HUES64 (cell line): ENCODE data around the gene PDCD1LG2.
"Not testable (repeated sequence)": the region's sequence is repeated elsewhere in the genome, so short reads cannot be mapped to it uniquely, and the experiment has no call there.

Experiments used
- H3K27ac ChIP-seq: 2 replicates; pipeline ENCODE4 v1.7.0; 2013; ENCODE audit warnings: low read depth, low read length, inconsistent platforms
- H3K27me3 ChIP-seq: 2 replicates; pipeline ENCODE4 v1.6.1; 2013; ENCODE audit warnings: mild to moderate bottlenecking, low read length; ENCODE audit not compliant: insufficient read depth
- H3K36me3 ChIP-seq: 2 replicates; pipeline ENCODE4 v1.6.1; 2013; ENCODE audit warnings: mild to moderate bottlenecking, low read length; ENCODE audit not compliant: insufficient read depth
- H3K4me1 ChIP-seq: 2 replicates; pipeline ENCODE4 v1.6.1; 2013; ENCODE audit warnings: mild to moderate bottlenecking, low read length, moderate library complexity; ENCODE audit not compliant: insufficient read depth
- H3K4me3 ChIP-seq: 2 replicates; pipeline ENCODE4 v1.5.1; 2013; ENCODE audit warnings: mild to moderate bottlenecking, low read length, moderate library complexity
- H3K9ac ChIP-seq: 2 replicates; pipeline ENCODE4 v1.6.1; 2013; ENCODE audit warnings: mild to moderate bottlenecking, low read depth, low read length
- H3K9me3 ChIP-seq: 2 replicates; pipeline ENCODE4 v1.6.1; 2013; ENCODE audit warnings: low read depth, low read length; ENCODE audit not compliant: insufficient read depth
- WGBS: fragments of 150-250, 120-280 bp; methylation state at CpG from one replicate; pipeline ENCODE4 v1.1.7; 2013; ENCODE audit warnings: missing lambda C conversion rate; 5-methylcytosine and 5-hydroxymethylcytosine counted together

PDCD1LG2 gene

DNA sequence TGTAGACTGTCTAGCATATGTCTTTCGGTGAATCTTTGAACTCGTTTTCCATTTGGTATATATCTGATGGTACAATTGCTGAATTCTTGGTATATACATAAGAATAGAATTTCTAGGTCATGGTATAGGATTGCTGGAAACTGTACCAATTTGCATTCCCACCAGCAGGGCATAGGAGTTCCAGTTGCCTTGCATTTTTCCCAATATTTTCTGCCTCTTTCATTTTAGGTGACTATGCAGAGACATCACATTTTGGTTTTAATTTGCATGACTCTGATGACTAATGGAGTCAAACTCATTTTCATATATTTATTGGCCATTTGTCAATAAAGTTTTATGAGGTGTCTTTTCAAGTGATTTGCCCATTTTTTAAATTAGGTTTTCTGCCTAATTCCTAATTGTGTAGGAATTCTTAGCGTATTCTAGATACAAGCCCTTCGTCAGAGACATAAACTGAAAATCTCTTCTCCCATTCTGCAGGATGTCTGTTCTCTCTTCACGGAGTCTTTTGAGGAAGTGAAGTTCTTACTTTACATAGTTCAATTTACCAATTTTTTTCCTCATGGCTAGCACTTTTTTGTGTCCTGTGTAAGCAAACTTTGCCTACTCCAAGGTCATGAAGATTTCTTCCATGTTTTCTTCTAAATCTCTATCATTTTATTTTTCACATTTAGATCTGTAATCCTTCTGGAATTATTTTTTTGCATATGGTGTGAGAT, 28.9 kb upstream of the PDCD1LG2 start:
- Histone ChIP-seq H3K9ac (no peak overlapping the region), H3K9me3 (peaks cover 17% of the 10 kb centered on the region), H3K4me1 (no peaks in the 10 kb centered on the region), H3K4me3 (no peak overlapping the region), H3K27ac (no peak overlapping the region), H3K27me3 (no peaks in the 10 kb centered on the region), H3K36me3 (no peaks in the 10 kb centered on the region)
- WGBS = 94% methylated on average over 5 of the region's 5 CpGs

DNA sequence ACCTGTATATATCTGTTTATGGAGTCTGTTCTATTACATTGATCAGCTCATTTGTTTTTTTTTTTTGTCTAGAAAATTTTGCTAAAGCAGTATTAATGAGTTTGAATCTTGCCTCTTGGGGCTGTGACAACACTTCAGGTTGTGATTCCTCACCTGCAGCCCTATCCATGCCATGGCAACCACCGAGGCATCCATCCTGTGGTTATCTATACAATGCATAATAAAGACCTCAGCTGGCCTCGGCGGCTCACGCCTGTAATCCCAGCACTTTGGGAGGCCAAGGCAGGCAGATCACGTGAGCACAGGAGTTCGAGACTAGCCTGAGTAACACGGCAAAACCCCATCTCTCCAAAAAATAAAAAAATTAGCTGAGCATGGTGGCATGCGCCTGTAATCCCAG, 28.1 kb upstream of the PDCD1LG2 start:
- Histone ChIP-seq H3K9ac (no peak overlapping the region), H3K27ac (no peak overlapping the region), H3K9me3 (peaks cover 13% of the 10 kb centered on the region), H3K4me3 (no peak overlapping the region), H3K4me1 (no peaks in the 10 kb centered on the region), H3K36me3 (no peaks in the 10 kb centered on the region), H3K27me3 (no peaks in the 10 kb centered on the region)
- whole genome bisulfite sequencing = 85% methylated on average over 8 of the region's 8 CpGs

DNA sequence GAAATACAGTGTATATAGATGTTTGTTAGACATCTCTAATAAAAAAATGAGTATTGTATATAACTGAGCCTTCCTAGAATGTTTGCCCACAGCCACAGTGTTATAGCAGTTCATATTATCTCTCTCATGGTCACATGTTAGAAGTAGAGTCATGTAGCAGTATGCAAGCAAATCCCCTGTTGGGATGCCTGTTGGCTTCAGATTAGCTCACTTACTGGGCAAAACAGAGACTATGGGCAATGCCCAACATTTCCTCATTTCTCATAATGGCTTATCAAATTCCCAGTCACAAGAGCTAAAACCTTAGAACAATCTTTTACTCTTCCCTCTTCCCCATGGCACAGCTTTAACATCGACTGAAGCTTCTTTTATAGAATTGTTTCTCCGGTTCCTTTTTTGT, 27.0 kb upstream of the PDCD1LG2 start:
- Histone ChIP-seq H3K9me3 (peaks cover 2% of the 10 kb centered on the region; the same call in 1 of the 2 replicates), H3K4me3 (no peak overlapping the region), H3K9ac (no peak overlapping the region), H3K27ac (no peak overlapping the region), H3K27me3 (no peaks in the 10 kb centered on the region), H3K4me1 (no peaks in the 10 kb centered on the region), H3K36me3 (no peaks in the 10 kb centered on the region)
- WGBS = 100% methylated on average over 2 of the region's 2 CpGs

DNA sequence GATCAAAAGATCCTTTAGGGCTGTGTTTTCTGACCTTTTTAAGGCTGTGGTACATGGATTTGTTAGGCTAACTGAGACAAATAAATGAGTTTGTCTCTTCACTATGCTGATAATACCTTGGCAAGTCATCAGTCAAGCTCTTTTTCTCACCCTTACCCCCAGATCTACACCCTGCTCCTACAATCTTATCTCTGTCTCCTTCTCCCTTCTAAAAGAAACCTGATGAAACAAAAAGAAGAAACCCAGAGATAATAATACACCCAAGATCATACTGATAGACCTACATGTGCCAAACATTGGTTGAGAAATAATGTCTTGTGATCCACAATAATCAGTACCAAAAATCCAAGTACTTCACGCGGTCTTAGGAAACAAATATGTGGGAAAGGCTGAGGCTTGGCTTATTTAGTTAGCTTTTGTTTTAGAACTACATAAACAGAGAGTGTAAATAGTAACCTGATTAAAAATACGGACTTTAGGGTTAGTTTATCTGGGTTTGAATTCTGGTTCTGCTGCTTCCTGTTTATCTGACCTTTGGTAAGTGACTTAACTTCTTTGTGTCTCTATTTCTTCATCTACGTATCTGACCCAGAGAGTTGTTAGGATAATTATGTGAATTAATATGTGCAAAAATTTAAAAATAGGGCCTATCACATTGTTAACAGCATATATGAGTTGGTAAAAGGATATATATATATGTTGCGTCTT, 24.8 kb upstream of the PDCD1LG2 start:
- Histone ChIP-seq H3K9me3 (no peaks in the 10 kb centered on the region), H3K4me1 (no peaks in the 10 kb centered on the region), H3K9ac (no peak overlapping the region), H3K27ac (no peak overlapping the region), H3K36me3 (no peaks in the 10 kb centered on the region), H3K4me3 (no peak overlapping the region), H3K27me3 (no peaks in the 10 kb centered on the region)
- 89% methylated on average over 5 of the region's 5 CpGs for WGBS

GRCh38 chr9:5486988-5487387, 23.3 kb upstream of the PDCD1LG2 start:
- no peaks in the 10 kb centered on the region for H3K36me3 ChIP-seq
- H3K9ac ChIP-seq = no peak overlapping the region
- H3K27ac ChIP-seq = no peak overlapping the region
- no peaks in the 10 kb centered on the region for H3K9me3 ChIP-seq
- 94% methylated on average over 5 of the region's 5 CpGs for WGBS
- no peaks in the 10 kb centered on the region for H3K4me1 ChIP-seq
- H3K4me3 ChIP-seq = no peak overlapping the region
- H3K27me3 ChIP-seq = no peaks in the 10 kb centered on the region

DNA sequence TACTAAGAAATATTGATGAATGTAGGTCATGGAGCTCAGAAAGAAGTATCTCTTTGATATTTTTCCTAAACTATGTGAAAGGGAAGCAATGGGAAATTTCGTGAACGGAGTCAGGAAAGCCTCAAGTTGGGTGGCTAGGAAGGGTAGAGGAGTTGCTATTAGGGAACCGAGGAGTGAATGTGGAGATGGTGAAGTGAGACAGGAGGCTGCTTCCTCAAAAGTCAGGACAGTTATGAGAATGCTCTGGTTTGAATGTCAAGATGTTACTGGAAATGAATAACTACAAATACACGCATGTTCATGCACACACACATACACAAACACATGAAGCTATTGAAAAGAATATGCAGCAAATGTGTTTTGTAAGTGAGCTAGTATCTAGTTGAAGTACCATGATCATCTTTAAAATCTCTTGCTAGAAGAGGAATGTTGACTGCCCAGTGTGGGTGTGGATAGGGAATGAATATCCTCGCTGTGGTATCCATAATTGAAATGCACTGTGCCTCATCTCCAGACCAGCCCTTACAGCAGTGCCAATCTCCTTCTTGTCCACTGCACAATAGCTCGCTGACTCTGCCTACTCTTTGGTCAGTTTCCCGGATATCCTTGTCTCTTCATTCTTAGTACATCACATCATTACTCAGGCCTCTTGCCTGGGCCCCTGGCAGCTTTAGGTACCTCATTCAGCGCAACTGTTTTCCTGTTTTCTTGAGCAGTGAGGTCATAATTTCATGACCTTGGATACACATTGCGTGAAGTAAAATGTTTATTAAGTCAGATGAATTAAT, 21.9 kb upstream of the PDCD1LG2 start:
- Histone ChIP-seq H3K9me3 (no peaks in the 10 kb centered on the region), H3K9ac (no peak overlapping the region), H3K4me1 (no peaks in the 10 kb centered on the region), H3K4me3 (no peak overlapping the region), H3K27ac (no peak overlapping the region), H3K36me3 (no peaks in the 10 kb centered on the region), H3K27me3 (no peaks in the 10 kb centered on the region)
- 96% methylated on average over 8 of the region's 9 CpGs for WGBS

GRCh38 chr9:5489630-5490490, 20.5 kb upstream of the PDCD1LG2 start:
- no peaks in the 10 kb centered on the region for H3K9me3 ChIP-seq
- no peak overlapping the region for H3K9ac ChIP-seq
- no peak overlapping the region for H3K4me3 ChIP-seq
- WGBS = 89% methylated on average over 9 of the region's 9 CpGs
- no peaks in the 10 kb centered on the region for H3K27me3 ChIP-seq
- no peaks in the 10 kb centered on the region for H3K36me3 ChIP-seq
- H3K27ac ChIP-seq = no peak overlapping the region
- no peaks in the 10 kb centered on the region for H3K4me1 ChIP-seq

- Histone ChIP-seq H3K4me3 (no peak overlapping the region), H3K9ac (no peak overlapping the region), H3K27ac (no peak overlapping the region), H3K9me3 (no peaks in the 10 kb centered on the region), H3K4me1 (no peaks in the 10 kb centered on the region), H3K36me3 (no peaks in the 10 kb centered on the region), H3K27me3 (no peaks in the 10 kb centered on the region)
- 95% methylated on average over 1 of the region's 1 CpG for WGBS
These were observed 17.2 kb upstream of the PDCD1LG2 start for GRCh38 chr9:5492965-5493678.

GRCh38 chr9:5493679-5494511, 16.4 kb upstream of the PDCD1LG2 start:
- no peaks in the 10 kb centered on the region for H3K9me3 ChIP-seq
- no peak overlapping the region for H3K4me3 ChIP-seq
- no peaks in the 10 kb centered on the region for H3K27me3 ChIP-seq
- WGBS = 96% methylated on average over 8 of the region's 8 CpGs
- no peak overlapping the region for H3K9ac ChIP-seq
- H3K27ac ChIP-seq = no peak overlapping the region
- no peaks in the 10 kb centered on the region for H3K4me1 ChIP-seq
- no peaks in the 10 kb centered on the region for H3K36me3 ChIP-seq

DNA sequence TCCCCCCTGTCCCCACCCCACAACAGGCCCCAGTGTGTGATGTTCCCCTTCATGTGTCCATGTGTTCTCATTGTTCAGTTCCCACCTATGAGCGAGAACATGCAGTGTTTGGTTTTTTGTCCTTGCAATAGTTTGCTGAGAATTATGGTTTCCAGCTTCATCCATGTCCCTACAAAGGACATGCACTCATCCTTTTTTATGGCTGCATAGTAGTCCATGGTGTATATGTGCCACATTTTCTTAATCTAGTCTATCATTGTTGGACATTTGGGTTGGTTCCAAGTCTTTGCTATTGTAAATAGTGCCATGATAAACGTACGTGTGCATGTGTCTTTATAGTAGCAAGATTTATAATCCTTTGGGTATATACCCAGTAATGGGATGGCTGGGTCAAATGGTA, 15.6 kb upstream of the PDCD1LG2 start:
- not testable (repeated sequence) for H3K27ac ChIP-seq, H3K27me3 ChIP-seq, H3K9ac ChIP-seq, H3K4me3 ChIP-seq, H3K36me3 ChIP-seq, H3K9me3 ChIP-seq, H3K4me1 ChIP-seq
- 98% methylated on average over 3 of the region's 3 CpGs for WGBS
